ENCODE measurements around the gene ALKBH4. TPM values are rescaled to one million over a fixed set of nuclear protein-coding genes. Genes with fewer than 3 reads are reported as not detected.

ALKBH4 gene
- total RNA-seq, 1 donor from 2014 or later: 16.7 TPM

DNA sequence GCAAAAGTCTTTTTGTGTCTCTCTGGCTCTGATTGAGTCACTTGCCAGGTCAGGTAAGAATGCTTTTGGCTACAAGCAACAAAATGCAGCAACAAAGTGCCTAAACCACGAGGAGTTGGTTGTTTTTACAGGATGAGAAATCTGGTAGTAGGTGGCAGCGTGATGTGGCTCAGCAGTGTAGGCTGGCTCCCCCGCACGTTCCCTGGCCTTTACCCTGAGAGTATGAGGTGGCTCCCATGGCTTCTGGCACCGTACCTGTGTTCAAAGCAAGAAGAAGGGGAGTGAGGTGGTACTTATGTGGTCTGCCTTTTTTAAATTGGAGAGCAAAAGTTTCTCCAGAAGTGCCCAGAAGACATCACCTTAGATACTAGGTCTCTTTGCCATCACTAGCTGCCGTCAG is 56.8 kb downstream of the ALKBH4 start:
- FAIRE-seq: no peak
- DNase-seq (ENCODE audit: low spot score in 2 of 2): no peak

Other genes with a start within 250 kb of the ALKBH4 start
- 10.2 TPM for gene SH2B2, start 178.0 kb downstream of the ALKBH4 start, total RNA-seq
- not detected for gene SPDYE6, start 108.4 kb downstream of the ALKBH4 start, total RNA-seq
- 15.5 TPM for gene PRKRIP1, start 68.5 kb downstream of the ALKBH4 start, total RNA-seq
- 19.2 TPM for gene ORAI2, start 31.3 kb downstream of the ALKBH4 start, total RNA-seq
- gene LRWD1, start 121 bp upstream of the ALKBH4 start, total RNA-seq: 55.4 TPM
- gene POLR2J, start 14.1 kb upstream of the ALKBH4 start, total RNA-seq: 11.8 TPM
- 11.4 TPM for gene RASA4B, start 52.9 kb upstream of the ALKBH4 start, total RNA-seq
- gene UPK3BL2, start 78.8 kb upstream of the ALKBH4 start, total RNA-seq: 1.6 TPM
- gene SPDYE2, start 86.4 kb upstream of the ALKBH4 start, total RNA-seq: not detected
- 21.2 TPM for gene POLR2J3, start 107.7 kb upstream of the ALKBH4 start, total RNA-seq
- gene RASA4, start 151.9 kb upstream of the ALKBH4 start, total RNA-seq: 27.3 TPM
- 9.0 TPM for gene UPK3BL1, start 177.9 kb upstream of the ALKBH4 start, total RNA-seq
- not detected for gene SPDYE2B, start 185.5 kb upstream of the ALKBH4 start, total RNA-seq
- gene POLR2J2, start 206.8 kb upstream of the ALKBH4 start, total RNA-seq: 1.2 TPM

All from frontal cortex (tissue), 4 donors.